HuH-7.5 (cell line): ENCODE measurements around the gene OSBPL1A.

Experiments used
- DNase-seq: peaks from one replicate; pipeline ENCODE4 v3.0.0; 2011; ENCODE audit warnings: low spot score

OSBPL1A gene

GRCh38 chr18:24266131-24266530 is 131.5 kb downstream of the OSBPL1A start:
- DNase-seq, result no peak

GRCh38 chr18:24265502-24266064 is 132.0 kb downstream of the OSBPL1A start:
- no peak for DNase-seq

DNA sequence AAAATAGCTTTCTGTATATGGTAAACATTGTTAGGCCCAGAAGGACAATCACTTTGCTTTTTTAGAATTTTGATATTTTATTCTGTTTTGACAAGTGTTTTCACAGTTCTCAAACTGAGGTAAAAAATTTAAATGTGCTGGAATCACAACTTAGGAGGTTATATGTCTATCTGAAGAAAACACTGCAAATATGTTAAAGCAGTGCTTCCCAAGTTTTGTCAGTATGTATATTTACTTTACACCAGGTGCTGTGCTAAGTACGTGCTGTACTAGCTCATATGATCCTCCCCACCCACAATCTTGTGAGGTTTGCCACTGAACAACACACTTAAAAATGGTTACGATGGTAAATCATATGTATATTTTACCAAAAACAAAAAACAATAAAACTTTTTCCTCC is 134.6 kb downstream of the OSBPL1A start:
- DNase-seq, result no peak

DNA sequence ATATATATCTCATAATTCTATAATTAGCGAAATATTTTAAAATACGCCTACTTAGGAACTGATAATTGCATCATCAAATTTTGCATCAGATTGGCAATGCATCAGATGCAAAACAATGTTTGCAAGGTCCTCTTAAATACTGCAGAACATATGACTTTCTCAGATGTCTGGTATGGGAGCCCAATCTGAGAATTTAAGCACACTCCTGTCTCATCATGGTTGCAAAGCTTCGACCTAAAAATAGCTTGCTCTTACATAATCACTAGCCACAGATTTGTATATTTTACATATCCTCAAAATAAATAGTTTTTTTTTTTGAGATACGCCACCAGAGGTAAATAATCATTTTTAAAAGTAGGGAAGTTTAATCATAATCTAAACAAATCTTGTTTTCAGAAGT is 135.5 kb downstream of the OSBPL1A start:
- DNase-seq, result no peak

DNA sequence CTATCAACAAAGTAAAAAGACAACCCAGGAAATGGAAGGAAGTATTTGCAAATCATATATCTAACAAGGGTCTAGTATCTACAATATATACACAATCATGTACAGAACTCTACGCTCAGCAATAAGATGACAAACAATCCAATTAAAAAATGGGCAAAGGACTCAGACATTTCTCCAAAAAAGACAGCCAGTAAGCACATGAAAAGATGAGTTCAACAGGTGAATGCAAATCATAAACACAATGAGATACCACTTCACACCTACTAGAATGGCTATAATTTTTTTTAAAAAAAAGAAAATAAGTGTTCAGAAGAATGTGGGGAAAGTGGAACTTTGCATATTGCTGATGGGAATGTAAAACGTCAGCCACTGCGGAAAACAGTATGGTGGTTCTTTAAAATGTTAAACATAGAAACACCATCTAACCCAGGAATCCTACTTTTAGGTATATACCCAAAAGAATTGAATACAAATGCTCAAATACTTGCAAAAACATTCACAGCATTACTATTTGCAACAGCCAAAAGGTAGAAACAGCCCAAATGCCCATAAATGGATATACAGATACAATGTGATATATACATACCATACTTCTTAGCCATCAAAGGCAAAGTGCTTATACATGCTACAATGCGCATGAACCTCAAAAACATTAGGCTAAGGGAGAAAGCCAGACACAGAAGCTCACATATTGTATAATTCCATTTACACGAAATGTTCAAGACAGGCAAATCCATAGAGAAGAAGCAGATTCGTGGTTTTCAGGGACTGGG is 137.6 kb downstream of the OSBPL1A start:
- DNase-seq, result no peak

GRCh38 chr18:24254071-24254470 is 143.6 kb downstream of the OSBPL1A start:
- no peak for DNase-seq

DNA sequence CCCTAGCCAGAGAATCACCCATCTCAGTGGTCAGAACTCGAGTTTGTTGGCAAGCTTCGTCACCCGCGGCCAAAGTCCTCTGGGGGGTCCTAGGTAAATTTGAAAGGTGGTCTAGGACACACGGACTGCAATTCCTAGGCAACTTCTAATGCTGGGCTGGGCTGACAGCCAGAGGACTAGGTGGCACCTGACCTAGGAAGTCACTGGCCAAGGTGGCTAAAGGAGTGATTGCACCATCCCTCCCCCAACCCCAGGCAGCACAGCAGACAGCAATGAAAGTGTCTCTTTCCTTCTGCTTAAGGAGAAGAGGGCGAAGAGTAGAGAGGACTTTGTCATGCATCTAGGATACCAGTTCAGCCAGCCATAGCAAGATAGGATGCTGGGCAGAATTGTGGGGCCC is 147.9 kb downstream of the OSBPL1A start:
- no peak for DNase-seq

DNA sequence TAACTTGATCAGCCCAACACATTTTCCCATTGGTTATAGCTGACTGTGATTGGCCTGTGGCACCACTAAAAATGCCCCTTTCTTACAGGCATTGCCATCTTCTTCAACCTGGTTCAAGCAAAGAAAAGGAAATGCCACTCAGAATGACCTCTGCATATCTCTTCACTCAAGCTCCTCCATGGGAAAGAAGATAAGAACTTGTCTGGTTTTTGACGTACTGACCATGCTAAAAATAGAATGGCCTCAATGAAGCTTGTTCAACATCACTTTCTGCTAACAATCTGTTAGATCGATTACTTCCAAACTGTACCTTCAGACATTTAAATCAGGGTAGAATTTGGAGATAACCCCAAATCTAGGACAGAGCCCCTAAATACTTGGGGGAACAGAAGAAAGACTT is 149.3 kb downstream of the OSBPL1A start:
- DNase-seq, result no peak

DNA sequence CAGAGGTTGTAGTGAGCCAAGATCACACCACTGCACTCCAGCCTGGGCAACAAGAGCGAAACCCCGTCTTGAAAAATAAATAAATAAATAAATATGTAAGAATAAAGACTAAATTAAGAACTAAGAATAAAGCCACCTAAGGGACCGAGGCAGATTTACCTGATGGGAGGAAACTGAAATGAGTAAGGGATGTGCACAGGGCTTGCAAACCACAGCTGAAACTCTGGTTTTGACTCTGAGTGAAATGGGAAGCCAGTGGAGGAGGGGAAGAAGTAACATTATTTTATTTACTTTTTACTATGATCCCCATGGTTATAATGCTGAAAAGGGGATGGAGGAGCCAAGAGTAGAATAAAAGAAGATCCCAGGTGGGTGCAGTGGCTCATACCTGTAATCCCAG is 151.5 kb downstream of the OSBPL1A start:
- no peak for DNase-seq

DNA sequence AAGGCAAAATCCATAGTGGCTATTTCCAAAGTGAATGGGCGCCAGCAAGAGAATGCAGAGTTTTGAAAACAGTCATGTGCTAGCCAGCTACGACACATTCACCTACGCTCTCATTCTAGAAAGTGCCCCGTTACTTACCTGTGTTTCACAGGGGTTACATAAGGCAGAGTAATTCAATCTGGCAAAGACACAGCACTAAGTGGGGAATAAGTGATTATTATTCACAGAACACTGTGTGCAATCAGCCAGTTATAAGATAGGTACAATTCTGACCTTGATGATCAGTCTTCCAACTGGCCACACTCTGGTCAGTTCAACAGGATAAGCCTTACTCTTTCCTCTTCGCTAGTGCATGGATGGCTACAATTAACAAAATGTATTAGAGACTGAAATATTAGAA is 152.9 kb downstream of the OSBPL1A start:
- no peak for DNase-seq

GRCh38 chr18:24243677-24244076 is 153.9 kb downstream of the OSBPL1A start:
- no peak for DNase-seq

DNA sequence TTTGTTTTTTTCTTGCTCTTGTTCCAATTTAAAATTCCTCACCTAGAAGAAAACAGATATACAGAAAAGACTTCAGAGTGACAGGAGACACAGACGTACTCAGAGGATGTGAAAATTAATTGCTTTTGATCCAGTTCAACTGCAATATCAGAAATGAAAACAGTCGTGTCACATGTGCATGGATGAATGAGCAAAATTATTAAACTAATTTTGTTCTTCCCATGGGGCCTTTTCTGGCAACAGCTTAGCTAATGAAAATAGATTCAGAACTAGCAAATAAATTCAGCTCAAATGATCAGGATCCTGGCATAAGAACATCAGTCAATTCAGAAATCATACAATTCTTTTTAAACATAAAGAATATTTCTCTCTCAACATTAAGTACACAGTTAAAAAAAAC is 158.3 kb downstream of the OSBPL1A start:
- DNase-seq, result no peak

- DNase-seq, result no peak
Observed at GRCh38 chr18:24238387-24238786, 159.2 kb downstream of the OSBPL1A start.

- no peak for DNase-seq
Observed at GRCh38 chr18:24234850-24235418, 162.7 kb downstream of the OSBPL1A start.

- DNase-seq, result no peak
Observed at GRCh38 chr18:24234330-24234729, 163.3 kb downstream of the OSBPL1A start.

- DNase-seq, result no peak
Observed at GRCh38 chr18:24232800-24233199, 164.8 kb downstream of the OSBPL1A start.

- no peak for DNase-seq
Observed at GRCh38 chr18:24231773-24232735, 165.6 kb downstream of the OSBPL1A start.

GRCh38 chr18:24230766-24231165 is 166.9 kb downstream of the OSBPL1A start:
- DNase-seq, result no peak

GRCh38 chr18:24228667-24229041 is 169.0 kb downstream of the OSBPL1A start:
- no peak for DNase-seq

GRCh38 chr18:24227977-24228666 is 169.5 kb downstream of the OSBPL1A start:
- DNase-seq, result no peak

GRCh38 chr18:24220318-24220688 is 177.3 kb downstream of the OSBPL1A start:
- no peak for DNase-seq
